GM12878 (cell line): Measurements from ENCODE around the gene AHR. TPM values are rescaled to one million over a fixed set of nuclear protein-coding genes. Genes with fewer than 3 reads are reported as not detected.

Source experiments
- ATF3 ChIP-seq: IDR thresholded peaks from 2 replicates; pipeline ENCODE4 v1.6.1; 2011; ENCODE audit warnings: low read depth, mild to moderate bottlenecking, low read length, moderate library complexity, borderline replicate concordance; ENCODE audit errors: extremely low read depth
- CBFB ChIP-seq: IDR thresholded peaks from 2 replicates; pipeline ENCODE4 v1.6.1; 2016; ENCODE audit warnings: antibody characterized with exemption, low read depth
- CEBPZ ChIP-seq: fragments of 150-350 bp; IDR thresholded peaks from 2 replicates; pipeline ENCODE4 v1.6.1; 2016; ENCODE audit warnings: low read depth, low read length
- IRF4 ChIP-seq: IDR thresholded peaks from 2 replicates; pipeline ENCODE4 v1.6.1; 2011; ENCODE audit warnings: low read depth, low read length
- NFXL1 ChIP-seq: fragments of 450-650 bp; IDR thresholded peaks from 2 replicates; pipeline ENCODE4 v1.6.1; 2017; ENCODE audit warnings: antibody characterized with exemption, mild to moderate bottlenecking, borderline replicate concordance
- ZBTB11 ChIP-seq: fragments of 450-650 bp; formaldehyde crosslinking; IDR thresholded peaks from 2 replicates; pipeline ENCODE4 v1.5.0; 2022; ENCODE audit warnings: mild to moderate bottlenecking, missing genetic modification characterization
- ZNF207 ChIP-seq: fragments of 450-650 bp; IDR thresholded peaks from 2 replicates; pipeline ENCODE4 v1.6.1; 2014; ENCODE audit warnings: antibody characterized with exemption, mild to moderate bottlenecking, borderline replicate concordance
- polyA plus RNA-seq, 11 experiments: library from polyadenylated mRNA; depleted of rRNA in 4 of 11; unstranded in 6 of 11; stranded (reverse) in 5 of 11; fragments of >200 nt; fragmentation: Nextera tagmentation in 4 of 11; fragmentation: Illumina TruSeq in 1 of 11; extraction: Ambion mirVana in 4 of 11; extraction: Trizol in 1 of 11; gene quantifications; 1 replicate in 1 of 11; 2 replicates in 10 of 11; pipeline versions ENCODE4 v1.2.1 to v1.2.3, GENCODE V29; 2011 to 2016; ENCODE audit warnings: inconsistent platforms in 2 of 11, missing spikeins in 2 of 11, low read depth in 1 of 11
- total RNA-seq, 4 experiments: library from RNA; depleted of rRNA in 3 of 4; stranded (reverse); fragments of >200 nt in 3 of 4; fragmentation: Illumina TruSeq in 1 of 4; extraction: Trizol in 1 of 4; gene quantifications; 2 replicates each; pipeline versions ENCODE4 v1.2.1 to v1.2.3, GENCODE V29; 2013 to 2021

The AHR gene
- total and polyA plus RNA-seq, 10 of the 15 experiments (the other 5 are each of a cell fraction or from before 2014, with no cell fraction given): 1.7 to 16.9 (median 4.5) TPM

GRCh38 chr7:17362439-17363105 lies 64.1 kb downstream of the AHR start (continued):
- TF ChIP-seq CEBPZ (no peak), NFXL1 (no peak), IRF4 (no peak), CBFB (no peak), ZNF207 (no peak), ZBTB11 (CRISPR knock-in tag) (no peak), ATF3 (no peak)
